ENCODE data around the gene NR5A1. TPM values are rescaled to one million over a fixed set of nuclear protein-coding genes. Genes with fewer than 3 reads are reported as not detected.

NR5A1 gene
- total and polyA plus RNA-seq, 2 of the 13 experiments (the other 11 are each of a cell fraction or from before 2014, with no cell fraction given), result 28.9 to 44.7 TPM

DNA sequence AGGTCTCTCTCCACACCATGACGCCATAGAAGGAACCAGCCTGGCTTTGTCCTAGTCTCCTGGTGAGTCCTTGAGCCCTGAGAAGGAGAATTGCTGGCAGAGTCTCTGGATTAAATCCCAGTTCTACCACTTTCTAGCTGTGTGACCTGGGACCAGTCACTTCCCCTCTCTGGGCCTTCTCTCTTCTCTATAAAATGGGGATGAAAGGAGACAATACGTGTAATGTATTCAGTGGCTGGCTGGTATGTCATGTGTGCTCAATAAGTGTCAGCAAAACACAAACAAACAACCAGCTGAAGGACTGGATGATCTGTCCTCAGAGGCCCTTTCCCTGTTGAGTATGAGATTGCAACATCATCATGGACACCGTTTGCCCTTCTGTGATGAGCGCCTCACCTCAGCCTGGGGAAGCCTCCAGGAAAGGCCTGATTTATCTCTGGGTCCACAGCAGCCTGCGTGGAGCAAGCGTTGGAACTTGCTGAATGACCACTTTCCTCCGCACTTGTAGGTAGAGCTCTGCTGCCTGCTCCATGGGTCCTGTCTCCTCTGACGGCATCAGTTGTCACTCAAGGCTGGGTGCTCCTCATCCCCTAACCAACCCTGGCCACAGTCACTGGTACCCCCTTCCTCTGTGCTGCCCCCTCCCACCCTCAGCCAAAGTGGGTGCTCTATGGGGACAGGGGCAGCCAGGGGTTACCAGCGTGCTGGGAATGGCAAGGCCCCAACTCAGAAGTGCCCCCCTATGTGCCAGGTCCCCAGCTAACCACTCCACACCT, 3.6 kb upstream of the NR5A1 start (continued):
- TF ChIP-seq, protein P1, sequence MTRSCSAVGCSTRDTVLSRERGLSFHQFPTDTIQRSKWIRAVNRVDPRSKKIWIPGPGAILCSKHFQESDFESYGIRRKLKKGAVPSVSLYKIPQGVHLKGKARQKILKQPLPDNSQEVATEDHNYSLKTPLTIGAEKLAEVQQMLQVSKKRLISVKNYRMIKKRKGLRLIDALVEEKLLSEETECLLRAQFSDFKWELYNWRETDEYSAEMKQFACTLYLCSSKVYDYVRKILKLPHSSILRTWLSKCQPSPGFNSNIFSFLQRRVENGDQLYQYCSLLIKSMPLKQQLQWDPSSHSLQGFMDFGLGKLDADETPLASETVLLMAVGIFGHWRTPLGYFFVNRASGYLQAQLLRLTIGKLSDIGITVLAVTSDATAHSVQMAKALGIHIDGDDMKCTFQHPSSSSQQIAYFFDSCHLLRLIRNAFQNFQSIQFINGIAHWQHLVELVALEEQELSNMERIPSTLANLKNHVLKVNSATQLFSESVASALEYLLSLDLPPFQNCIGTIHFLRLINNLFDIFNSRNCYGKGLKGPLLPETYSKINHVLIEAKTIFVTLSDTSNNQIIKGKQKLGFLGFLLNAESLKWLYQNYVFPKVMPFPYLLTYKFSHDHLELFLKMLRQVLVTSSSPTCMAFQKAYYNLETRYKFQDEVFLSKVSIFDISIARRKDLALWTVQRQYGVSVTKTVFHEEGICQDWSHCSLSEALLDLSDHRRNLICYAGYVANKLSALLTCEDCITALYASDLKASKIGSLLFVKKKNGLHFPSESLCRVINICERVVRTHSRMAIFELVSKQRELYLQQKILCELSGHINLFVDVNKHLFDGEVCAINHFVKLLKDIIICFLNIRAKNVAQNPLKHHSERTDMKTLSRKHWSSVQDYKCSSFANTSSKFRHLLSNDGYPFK (CRISPR knock-in tag; IDR thresholded peaks at IDR 0.05; ENCODE audit: borderline replicate concordance), result 0 out of 2 replicates have a peak, but pooled peaks have one; percentile 54
- TF ChIP-seq SIX4 (CRISPR knock-in tag; IDR thresholded peaks at IDR 0.05) (no peak), ZNF792 (CRISPR knock-in tag; IDR thresholded peaks at IDR 0.05) (0 out of 2 replicates have a peak, but pooled peaks have one; percentile 15), TBX3 (IDR thresholded peaks at IDR 0.05; ENCODE audit: borderline replicate concordance) (peak; percentile 72; the same call in 1 of the 2 replicates), CEBPB (IDR thresholded peaks at IDR 0.05; ENCODE audit: borderline replicate concordance, low read depth, low read length) (peak; percentile 99), BORCS8-MEF2B (CRISPR knock-in tag; IDR thresholded peaks at IDR 0.05) (0 out of 2 replicates have a peak, but pooled peaks have one; percentile 41), SOX5 (CRISPR knock-in tag; IDR thresholded peaks at IDR 0.05; ENCODE audit: borderline replicate concordance) (peak; percentile 87), ZNF333 (CRISPR knock-in tag; IDR thresholded peaks at IDR 0.05; ENCODE audit: borderline replicate concordance) (no peak), RXRA (CRISPR knock-in tag; IDR thresholded peaks at IDR 0.05) (peak; percentile 95), NBN (conservative IDR thresholded peaks at IDR 0.05) (no peak), HOXA3 (CRISPR knock-in tag; IDR thresholded peaks at IDR 0.05) (peak; percentile 77), ONECUT2 (CRISPR knock-in tag; IDR thresholded peaks at IDR 0.05) (no peak), MTA3 (CRISPR knock-in tag; IDR thresholded peaks at IDR 0.05) (no peak), ZNF589 (CRISPR knock-in tag; conservative IDR thresholded peaks at IDR 0.05) (peak; percentile 43; the same call in 1 of the 2 replicates), ZFP37 (CRISPR knock-in tag; IDR thresholded peaks at IDR 0.05; ENCODE audit: borderline replicate concordance) (no peak), ZNF547 (CRISPR knock-in tag; IDR thresholded peaks at IDR 0.05) (peak; percentile 86), ZNF776 (CRISPR knock-in tag; IDR thresholded peaks at IDR 0.05) (no peak), NONO (IDR thresholded peaks at IDR 0.05) (no peak), NONO (CRISPR knock-in tag; conservative IDR thresholded peaks at IDR 0.05) (peak; percentile 49; the same call in 1 of the 2 replicates)
- TF ChIP-seq, protein P2, sequence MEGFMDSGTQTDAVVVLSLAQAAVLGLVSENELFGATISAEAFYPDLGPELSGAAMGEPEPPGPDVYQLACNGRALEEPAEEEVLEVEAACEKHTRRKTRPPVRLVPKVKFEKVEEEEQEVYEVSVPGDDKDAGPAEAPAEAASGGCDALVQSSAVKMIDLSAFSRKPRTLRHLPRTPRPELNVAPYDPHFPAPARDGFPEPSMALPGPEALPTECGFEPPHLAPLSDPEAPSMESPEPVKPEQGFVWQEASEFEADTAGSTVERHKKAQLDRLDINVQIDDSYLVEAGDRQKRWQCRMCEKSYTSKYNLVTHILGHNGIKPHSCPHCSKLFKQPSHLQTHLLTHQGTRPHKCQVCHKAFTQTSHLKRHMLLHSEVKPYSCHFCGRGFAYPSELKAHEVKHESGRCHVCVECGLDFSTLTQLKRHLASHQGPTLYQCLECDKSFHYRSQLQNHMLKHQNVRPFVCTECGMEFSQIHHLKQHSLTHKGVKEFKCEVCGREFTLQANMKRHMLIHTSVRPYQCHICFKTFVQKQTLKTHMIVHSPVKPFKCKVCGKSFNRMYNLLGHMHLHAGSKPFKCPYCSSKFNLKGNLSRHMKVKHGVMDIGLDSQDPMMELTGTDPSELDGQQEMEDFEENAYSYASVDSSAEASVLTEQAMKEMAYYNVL (CRISPR knock-in tag; IDR thresholded peaks at IDR 0.05; ENCODE audit: borderline replicate concordance), result no peak; the same call in 1 of the 2 replicates
- TF ChIP-seq, protein P3, sequence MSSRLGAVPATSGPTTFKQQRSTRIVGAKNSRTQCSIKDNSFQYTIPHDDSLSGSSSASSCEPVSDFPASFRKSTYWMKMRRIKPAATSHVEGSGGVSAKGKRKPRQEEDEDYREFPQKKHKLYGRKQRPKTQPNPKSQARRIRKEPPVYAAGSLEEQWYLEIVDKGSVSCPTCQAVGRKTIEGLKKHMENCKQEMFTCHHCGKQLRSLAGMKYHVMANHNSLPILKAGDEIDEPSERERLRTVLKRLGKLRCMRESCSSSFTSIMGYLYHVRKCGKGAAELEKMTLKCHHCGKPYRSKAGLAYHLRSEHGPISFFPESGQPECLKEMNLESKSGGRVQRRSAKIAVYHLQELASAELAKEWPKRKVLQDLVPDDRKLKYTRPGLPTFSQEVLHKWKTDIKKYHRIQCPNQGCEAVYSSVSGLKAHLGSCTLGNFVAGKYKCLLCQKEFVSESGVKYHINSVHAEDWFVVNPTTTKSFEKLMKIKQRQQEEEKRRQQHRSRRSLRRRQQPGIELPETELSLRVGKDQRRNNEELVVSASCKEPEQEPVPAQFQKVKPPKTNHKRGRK (CRISPR knock-in tag; IDR thresholded peaks at IDR 0.05), result no peak
- TF ChIP-seq, protein P4, sequence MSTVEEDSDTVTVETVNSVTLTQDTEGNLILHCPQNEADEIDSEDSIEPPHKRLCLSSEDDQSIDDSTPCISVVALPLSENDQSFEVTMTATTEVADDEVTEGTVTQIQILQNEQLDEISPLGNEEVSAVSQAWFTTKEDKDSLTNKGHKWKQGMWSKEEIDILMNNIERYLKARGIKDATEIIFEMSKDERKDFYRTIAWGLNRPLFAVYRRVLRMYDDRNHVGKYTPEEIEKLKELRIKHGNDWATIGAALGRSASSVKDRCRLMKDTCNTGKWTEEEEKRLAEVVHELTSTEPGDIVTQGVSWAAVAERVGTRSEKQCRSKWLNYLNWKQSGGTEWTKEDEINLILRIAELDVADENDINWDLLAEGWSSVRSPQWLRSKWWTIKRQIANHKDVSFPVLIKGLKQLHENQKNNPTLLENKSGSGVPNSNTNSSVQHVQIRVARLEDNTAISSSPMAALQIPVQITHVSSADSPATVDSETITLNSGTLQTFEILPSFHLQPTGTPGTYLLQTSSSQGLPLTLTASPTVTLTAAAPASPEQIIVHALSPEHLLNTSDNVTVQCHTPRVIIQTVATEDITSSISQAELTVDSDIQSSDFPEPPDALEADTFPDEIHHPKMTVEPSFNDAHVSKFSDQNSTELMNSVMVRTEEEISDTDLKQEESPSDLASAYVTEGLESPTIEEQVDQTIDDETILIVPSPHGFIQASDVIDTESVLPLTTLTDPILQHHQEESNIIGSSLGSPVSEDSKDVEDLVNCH (CRISPR knock-in tag; IDR thresholded peaks at IDR 0.05), result no peak
